HCT116 (cell line): Measurements from ENCODE around the gene ATP1A4.

Source experiments
- CEBPB ChIP-seq: IDR thresholded peaks from 2 replicates; pipeline ENCODE4 v1.6.1; 2012; ENCODE audit warnings: low read depth
- EGR1 ChIP-seq: IDR thresholded peaks from 2 replicates; pipeline ENCODE4 v1.6.1; 2012; ENCODE audit warnings: low read depth
- EZH2 ChIP-seq: fragments of 200-600 bp; sonication (generic); IDR thresholded peaks from 2 replicates; pipeline ENCODE4 v1.6.1; 2017; ENCODE audit warnings: antibody characterized with exemption, mixed run types
- EZH2phosphoT487 ChIP-seq: fragments of 200-600 bp; IDR thresholded peaks from 2 replicates; pipeline ENCODE4 v1.6.1; 2018; ENCODE audit warnings: antibody characterized with exemption, borderline replicate concordance
- FOSL1 ChIP-seq: IDR thresholded peaks from 2 replicates; pipeline ENCODE4 v1.6.1; 2012; ENCODE audit warnings: low read depth
- JUND ChIP-seq: IDR thresholded peaks from 2 replicates; pipeline ENCODE4 v1.6.1; 2012
- POLR2A ChIP-seq: IDR thresholded peaks from 2 replicates; pipeline ENCODE4 v1.7.0; 2011; ENCODE audit warnings: borderline replicate concordance; ENCODE audit not compliant: insufficient read depth, insufficient read length; ENCODE audit errors: extremely low read depth
- POLR2AphosphoS5 ChIP-seq: IDR thresholded peaks from 2 replicates; pipeline ENCODE4 v1.6.1; 2011; ENCODE audit warnings: mild to moderate bottlenecking, low read depth, low read length, moderate library complexity
- RAD21 ChIP-seq: IDR thresholded peaks from 2 replicates; pipeline ENCODE4 v1.6.1; 2012; ENCODE audit warnings: low read depth, mild to moderate bottlenecking
- YY1 ChIP-seq: IDR thresholded peaks from 2 replicates; pipeline ENCODE4 v1.6.1; 2011; ENCODE audit warnings: low read length, low read depth, moderate library complexity, mild to moderate bottlenecking; ENCODE audit not compliant: insufficient replicate concordance; ENCODE audit errors: extremely low read depth
- ZBTB33 ChIP-seq: IDR thresholded peaks from 2 replicates; pipeline ENCODE4 v1.6.1; 2011; ENCODE audit warnings: mild to moderate bottlenecking, low read length, moderate library complexity; ENCODE audit not compliant: insufficient replicate concordance; ENCODE audit errors: extremely low read depth
- TF ChIP-seq, protein P1 (sequence below), 3 experiments: fragments of 200-600 bp in 1 of 3; sonication (generic) in 1 of 3; IDR thresholded peaks in 2 of 3; conservative IDR thresholded peaks in 1 of 3; 2 replicates each; pipeline ENCODE4 v1.5.1; 2012 to 2017; ENCODE audit warnings: low read depth in 2 of 3, low read length in 2 of 3, antibody characterized with exemption in 1 of 3, borderline replicate concordance in 1 of 3, control low read depth in 1 of 3, mild to moderate bottlenecking in 1 of 3, mixed read lengths in 1 of 3, mixed run types in 1 of 3, moderate library complexity in 1 of 3; ENCODE audit not compliant: insufficient read depth in 1 of 3
- TF ChIP-seq, protein P2 (sequence below): IDR thresholded peaks from 2 replicates; pipeline ENCODE4 v1.6.1; 2012

- TF ChIP-seq, protein P1, sequence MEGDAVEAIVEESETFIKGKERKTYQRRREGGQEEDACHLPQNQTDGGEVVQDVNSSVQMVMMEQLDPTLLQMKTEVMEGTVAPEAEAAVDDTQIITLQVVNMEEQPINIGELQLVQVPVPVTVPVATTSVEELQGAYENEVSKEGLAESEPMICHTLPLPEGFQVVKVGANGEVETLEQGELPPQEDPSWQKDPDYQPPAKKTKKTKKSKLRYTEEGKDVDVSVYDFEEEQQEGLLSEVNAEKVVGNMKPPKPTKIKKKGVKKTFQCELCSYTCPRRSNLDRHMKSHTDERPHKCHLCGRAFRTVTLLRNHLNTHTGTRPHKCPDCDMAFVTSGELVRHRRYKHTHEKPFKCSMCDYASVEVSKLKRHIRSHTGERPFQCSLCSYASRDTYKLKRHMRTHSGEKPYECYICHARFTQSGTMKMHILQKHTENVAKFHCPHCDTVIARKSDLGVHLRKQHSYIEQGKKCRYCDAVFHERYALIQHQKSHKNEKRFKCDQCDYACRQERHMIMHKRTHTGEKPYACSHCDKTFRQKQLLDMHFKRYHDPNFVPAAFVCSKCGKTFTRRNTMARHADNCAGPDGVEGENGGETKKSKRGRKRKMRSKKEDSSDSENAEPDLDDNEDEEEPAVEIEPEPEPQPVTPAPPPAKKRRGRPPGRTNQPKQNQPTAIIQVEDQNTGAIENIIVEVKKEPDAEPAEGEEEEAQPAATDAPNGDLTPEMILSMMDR (IDR thresholded peaks at IDR 0.05 in 2 of 3, conservative IDR thresholded peaks at IDR 0.05 in 1 of 3; ENCODE audit: borderline replicate concordance in 1 of 3, insufficient read depth in 1 of 3, low read depth in 2 of 3, low read length in 2 of 3): no peak
- TF ChIP-seq EZH2phosphoT487 (no peak), POLR2A (no peak), EZH2 (no peak), EGR1 (no peak), YY1 (no peak), CEBPB (no peak), RAD21 (no peak), POLR2AphosphoS5 (no peak), ZBTB33 (no peak), FOSL1 (no peak), JUND (no peak)
- TF ChIP-seq, protein P2, sequence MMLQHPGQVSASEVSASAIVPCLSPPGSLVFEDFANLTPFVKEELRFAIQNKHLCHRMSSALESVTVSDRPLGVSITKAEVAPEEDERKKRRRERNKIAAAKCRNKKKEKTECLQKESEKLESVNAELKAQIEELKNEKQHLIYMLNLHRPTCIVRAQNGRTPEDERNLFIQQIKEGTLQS: no peak
Measured at GRCh38 chr1:160125746-160126145, 25.7 kb upstream of the ATP1A4 start.
